Right lobe of liver (tissue), 6 donors: ENCODE data around the gene CGB8. TPM values are rescaled to one million over a fixed set of nuclear protein-coding genes. Genes with fewer than 3 reads are reported as not detected.
"Not testable (repeated sequence)": the region's sequence is repeated elsewhere in the genome, so short reads cannot be mapped to it uniquely, and the experiment has no call there.

Experiments used
- ATAC-seq, 4 donors: fragments of 200-7000 bp; cut with Tn5 transposase; one replicate each; pipeline ENCODE4 v1.9.1; 2020; ENCODE audit warnings: mild to moderate bottlenecking in 4 of 4, moderate library complexity in 4 of 4
- DNase-seq, 3 donors: peaks; one replicate each; pipeline ENCODE4 v3.0.0-alpha.2; 2020
- H3K27ac ChIP-seq, 3 donors: fragments of 200-600 bp; one replicate each; pipeline ENCODE4 v1.8.0; 2022
- H3K27me3 ChIP-seq, 2 donors: fragments of 200-600 bp; one replicate each; pipeline ENCODE4 v1.8.0; 2022
- H3K36me3 ChIP-seq, 4 donors: fragments of 200-600 bp; sonication (generic) in 1 of 4; one replicate each; pipeline versions ENCODE4 v1.5.1 to v1.8.0; 2017 to 2022; ENCODE audit warnings: control low read depth in 1 of 4
- H3K4me1 ChIP-seq, 4 donors: fragments of 200-600 bp; sonication (generic) in 1 of 4; one replicate each; pipeline versions ENCODE4 v1.5.1 to v1.8.0; 2017 to 2022; ENCODE audit warnings: control low read depth in 1 of 4
- H3K4me3 ChIP-seq, 3 donors: fragments of 200-600 bp; one replicate each; pipeline ENCODE4 v1.8.0; 2022
- H3K9me3 ChIP-seq, 4 donors: fragments of 200-600 bp; sonication (generic) in 1 of 4; one replicate each; pipeline versions ENCODE4 v1.5.1 to v1.8.0; 2017 to 2022; ENCODE audit warnings: control low read depth in 1 of 4
- POLR2A ChIP-seq: fragments of 450-650 bp; IDR thresholded peaks from one replicate; pipeline ENCODE4 v1.6.1; 2017; ENCODE audit warnings: antibody characterized with exemption, mild to moderate bottlenecking
- WGBS: methylation state at CpG from one replicate; pipeline ENCODE4 v1.1.6; 2018; ENCODE audit warnings: low coverage, low lambda C conversion rate; ENCODE audit not compliant: insufficient coverage; ENCODE audit errors: missing lambda C conversion rate; 5-methylcytosine and 5-hydroxymethylcytosine counted together
- intact Hi-C, 2 donors: fragments of 100-400 bp; cut with DNase I; formaldehyde crosslinking; loops; one replicate each; pipeline versions ENCODE4 v1.11.2 to v1.14.1; 2022
- total RNA-seq, 6 experiments: library from RNA; depleted of rRNA in 2 of 6; stranded (reverse); fragments of >200 nt in 2 of 6; fragmentation: NEBNext Ultra II Directional in 3 of 6; extraction: Animal tissue kit (Norgen Biotek cat#: 25700) in 3 of 6; gene quantifications; one replicate each; pipeline versions ENCODE4 v1.1.0 to v1.2.4, GENCODE V29; 2016 to 2023
- TF ChIP-seq, protein P1 (sequence below), 4 donors: fragments of 200-600 bp in 3 of 4; fragments of 450-650 bp in 1 of 4; IDR thresholded peaks; one replicate each; pipeline versions ENCODE4 v1.5.1 to v1.8.0; 2016 to 2022; ENCODE audit warnings: antibody characterized with exemption in 4 of 4, mild to moderate bottlenecking in 2 of 4
- donor health status: DM: no; HTN: yes; CAD: no.
- donor health status: DM: no; HTN: no; CAD: no.
- donor health status: DM: no; HTN: no; CAD: no.
- donor health status: DM: no; HTN: yes; CAD: no.
- donor health status: DM: no; HTN: yes; CAD: no.

CGB8 gene
- total RNA-seq, 6 experiments from 2014 or later = not detected

DNA sequence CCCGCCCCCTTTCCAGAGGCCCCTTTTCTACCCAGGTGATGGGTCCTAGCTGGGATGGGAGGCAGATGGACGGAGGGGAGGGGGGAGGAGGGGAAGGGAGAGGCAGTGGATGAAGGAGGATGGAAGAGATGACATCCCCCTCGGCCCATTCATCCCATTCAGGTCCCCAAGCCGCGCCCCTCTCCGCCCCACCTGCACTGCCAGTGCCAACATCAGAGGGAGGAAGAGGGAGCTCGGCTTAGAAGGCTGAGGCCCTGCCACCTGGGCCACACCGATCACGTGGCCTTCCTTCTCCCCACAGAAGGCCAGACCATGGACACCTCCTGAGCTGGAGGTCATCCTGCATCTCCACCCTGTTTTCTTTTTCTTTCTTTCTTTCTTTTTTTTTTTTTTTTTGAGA, 20.2 kb downstream of the CGB8 start:
- H3K27me3 ChIP-seq, H3K4me1 ChIP-seq, ATAC-seq, H3K27ac ChIP-seq, H3K36me3 ChIP-seq, H3K4me3 ChIP-seq, intact Hi-C loops, H3K9me3 ChIP-seq, DNase-seq: not testable (repeated sequence)
- WGBS = 69% methylated on average over 3 of the region's 9 CpGs

DNA sequence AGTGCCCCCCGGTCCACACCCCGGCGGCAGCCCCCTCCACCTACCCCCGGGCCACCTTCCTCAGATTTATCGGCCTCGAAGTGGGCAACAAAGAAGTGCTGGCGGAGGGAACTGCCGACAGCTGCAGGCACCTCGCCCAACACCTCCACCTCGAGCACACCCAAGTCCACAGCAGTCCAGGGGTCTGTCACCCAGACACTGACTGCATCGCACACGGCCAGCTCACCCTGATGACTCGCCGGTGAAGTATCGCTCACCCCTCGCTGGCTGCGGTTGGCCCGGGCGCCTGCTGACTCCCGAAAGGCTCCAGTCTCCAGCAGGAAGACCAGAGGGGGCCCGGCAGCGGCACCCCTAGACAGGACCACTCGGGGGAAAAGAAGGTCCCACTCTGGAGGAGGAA, 23.3 kb downstream of the CGB8 start:
- H3K36me3 ChIP-seq, H3K9me3 ChIP-seq, intact Hi-C loops, ATAC-seq, DNase-seq, H3K4me1 ChIP-seq, H3K27ac ChIP-seq, H3K27me3 ChIP-seq, H3K4me3 ChIP-seq: not testable (repeated sequence)
- WGBS = 74% methylated on average over 11 of the region's 23 CpGs

DNA sequence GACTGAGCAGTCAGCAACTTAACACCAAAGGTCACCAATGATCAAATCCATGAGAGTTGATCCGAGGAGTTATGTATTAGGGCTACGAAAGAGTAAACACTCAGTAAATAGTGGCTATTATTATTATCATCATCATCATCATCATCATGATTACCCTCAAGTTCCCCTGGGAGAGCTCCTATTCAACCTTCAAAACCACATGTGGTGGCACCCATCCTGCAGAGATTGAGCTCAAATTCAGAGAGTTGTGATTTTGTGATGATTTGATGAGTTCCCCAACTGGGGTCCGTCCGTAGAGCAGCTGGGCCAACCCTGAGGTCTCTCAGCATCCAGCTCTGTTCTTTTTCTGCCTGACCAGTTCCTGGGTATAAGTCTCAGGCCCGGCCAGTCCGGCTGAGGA, 23.8 kb downstream of the CGB8 start:
- H3K36me3 ChIP-seq, H3K4me3 ChIP-seq, intact Hi-C loops, H3K27me3 ChIP-seq, H3K9me3 ChIP-seq, ATAC-seq, H3K4me1 ChIP-seq, H3K27ac ChIP-seq, DNase-seq: not testable (repeated sequence)
- no CpG with 5 or more reads among the region's 6 CpGs for WGBS

DNA sequence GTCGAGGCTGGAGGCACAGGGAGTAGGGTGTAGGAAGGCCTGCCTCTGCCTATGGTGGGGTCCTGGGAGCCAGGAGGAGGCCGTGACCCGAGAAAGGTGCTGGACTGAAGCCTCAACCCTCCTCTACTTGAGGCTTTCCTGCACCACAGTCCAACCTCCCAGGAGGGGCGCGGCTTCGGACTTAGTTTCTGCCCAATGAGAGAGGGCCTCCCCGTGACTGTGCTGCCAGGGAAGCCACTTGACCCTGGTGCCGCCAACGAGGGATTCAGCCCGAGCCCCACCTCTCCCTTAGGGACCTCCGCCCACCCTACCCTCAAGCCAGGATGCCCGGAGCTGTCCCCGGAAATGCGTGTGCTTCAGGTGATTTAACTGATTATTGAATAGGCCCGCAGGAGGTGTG, 24.7 kb downstream of the CGB8 start, which contains the start of gene CGB3:
Gene CGB3 (minus strand): TSS at position 101 of the 400 bp plus-strand sequence. CDS start 362 bp downstream, outside the sequence.
- H3K27me3 ChIP-seq, H3K36me3 ChIP-seq, ATAC-seq, DNase-seq, H3K9me3 ChIP-seq, H3K27ac ChIP-seq, intact Hi-C loops, H3K4me1 ChIP-seq, H3K4me3 ChIP-seq: not testable (repeated sequence)
- no CpG with 5 or more reads among the region's 15 CpGs for WGBS

DNA sequence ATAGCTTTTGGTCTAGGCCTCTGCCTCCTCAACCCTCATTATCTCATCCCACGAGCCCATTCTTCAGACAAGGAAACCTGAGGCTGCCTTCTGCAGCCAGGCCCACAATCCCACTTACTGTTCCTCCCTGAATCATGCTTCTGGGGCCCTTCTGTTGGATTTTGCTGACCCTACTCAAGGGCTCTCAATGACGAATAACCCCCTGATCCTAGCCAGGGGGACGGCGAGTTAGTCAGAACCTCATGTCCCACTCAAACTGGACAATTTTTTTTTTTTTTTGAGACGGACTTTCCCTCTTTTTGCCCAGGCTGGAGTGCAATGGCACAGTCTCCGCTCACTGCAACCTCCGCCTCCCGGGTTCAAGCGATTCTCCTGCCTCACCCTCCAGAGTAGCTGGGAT, 26.8 kb downstream of the CGB8 start:
- Histone ChIP-seq H3K4me3 (no peak overlapping the region), H3K27ac (no peak overlapping the region), H3K27me3 (no peaks in the 10 kb centered on the region), H3K4me1 (peaks cover 0 to 18% (median 0%) of the 10 kb centered on the region in 4 donors), H3K36me3 (no peaks in the 10 kb centered on the region), H3K9me3 (no peaks in the 10 kb centered on the region)
- WGBS = 66% methylated on average over 5 of the region's 9 CpGs
- DNase-seq = no peak
- TF ChIP-seq, protein P1, sequence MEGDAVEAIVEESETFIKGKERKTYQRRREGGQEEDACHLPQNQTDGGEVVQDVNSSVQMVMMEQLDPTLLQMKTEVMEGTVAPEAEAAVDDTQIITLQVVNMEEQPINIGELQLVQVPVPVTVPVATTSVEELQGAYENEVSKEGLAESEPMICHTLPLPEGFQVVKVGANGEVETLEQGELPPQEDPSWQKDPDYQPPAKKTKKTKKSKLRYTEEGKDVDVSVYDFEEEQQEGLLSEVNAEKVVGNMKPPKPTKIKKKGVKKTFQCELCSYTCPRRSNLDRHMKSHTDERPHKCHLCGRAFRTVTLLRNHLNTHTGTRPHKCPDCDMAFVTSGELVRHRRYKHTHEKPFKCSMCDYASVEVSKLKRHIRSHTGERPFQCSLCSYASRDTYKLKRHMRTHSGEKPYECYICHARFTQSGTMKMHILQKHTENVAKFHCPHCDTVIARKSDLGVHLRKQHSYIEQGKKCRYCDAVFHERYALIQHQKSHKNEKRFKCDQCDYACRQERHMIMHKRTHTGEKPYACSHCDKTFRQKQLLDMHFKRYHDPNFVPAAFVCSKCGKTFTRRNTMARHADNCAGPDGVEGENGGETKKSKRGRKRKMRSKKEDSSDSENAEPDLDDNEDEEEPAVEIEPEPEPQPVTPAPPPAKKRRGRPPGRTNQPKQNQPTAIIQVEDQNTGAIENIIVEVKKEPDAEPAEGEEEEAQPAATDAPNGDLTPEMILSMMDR (IDR thresholded peaks at IDR 0.05) = no peak
- intact Hi-C loops = no loop called here
- ATAC-seq = no peak

DNA sequence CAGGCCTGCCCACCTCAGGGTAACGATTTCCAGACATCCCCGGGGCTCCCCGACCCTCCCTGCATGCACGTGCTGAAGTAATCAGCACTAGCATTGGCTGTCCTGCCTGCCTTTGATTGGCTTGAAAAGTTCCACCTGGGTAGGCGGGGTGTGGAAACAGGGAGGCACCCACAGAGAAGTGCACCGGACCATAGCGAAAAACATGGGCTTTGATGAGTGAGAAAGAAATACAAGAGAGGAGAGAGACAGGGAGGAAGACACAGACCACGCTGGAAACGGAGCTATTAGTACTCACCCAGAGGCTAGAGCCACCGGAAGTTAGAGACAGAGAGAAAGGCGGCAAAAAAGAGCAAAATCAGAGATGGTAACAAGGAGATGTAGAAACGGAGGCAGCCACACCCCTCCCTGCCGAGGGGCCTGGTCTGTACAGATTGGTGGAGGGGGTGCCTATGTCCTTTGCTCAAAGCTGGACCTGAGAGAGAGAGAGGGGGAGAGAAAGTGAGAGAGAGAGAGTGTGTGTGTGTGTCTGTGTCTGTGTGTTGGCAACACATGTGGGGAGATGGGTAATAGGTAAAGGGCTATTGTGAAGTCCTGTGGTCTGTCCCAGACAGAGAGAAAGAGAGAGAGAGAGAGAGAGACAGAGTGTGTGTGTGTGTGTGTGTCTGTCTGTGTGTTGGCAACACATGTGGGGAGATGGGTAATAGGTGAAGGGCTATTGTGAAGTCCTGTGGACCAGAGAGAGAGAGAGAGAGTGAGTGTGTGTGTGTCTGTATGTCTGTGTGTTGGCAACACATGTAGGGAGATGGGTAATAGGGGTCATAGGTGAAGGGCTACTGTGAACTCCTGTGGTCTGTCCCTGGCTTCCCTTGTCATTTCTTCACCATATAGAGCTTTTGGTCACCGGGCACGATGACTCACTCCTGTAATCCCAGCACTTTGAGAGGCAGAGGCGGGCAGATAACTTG, 27.7 kb downstream of the CGB8 start:
- intact Hi-C loops = no loop called here
- Histone ChIP-seq H3K27me3 (no peaks in the 10 kb centered on the region), H3K4me3 (no peak overlapping the region), H3K27ac (no peak overlapping the region), H3K36me3 (no peaks in the 10 kb centered on the region), H3K4me1 (peaks cover 0 to 18% (median 0%) of the 10 kb centered on the region in 4 donors), H3K9me3 (no peaks in the 10 kb centered on the region)
- no peak for ATAC-seq
- DNase-seq = no peak
- TF ChIP-seq POLR2A = no peak
- TF ChIP-seq, protein P1 (IDR thresholded peaks at IDR 0.05) = no peak
- 50% methylated on average over 12 of the region's 16 CpGs for WGBS
